SU-DHL-6 (cell line): Measurements from ENCODE around the gene CAPZA2.

ENCODE experiments used
- H2AFZ ChIP-seq: fragments of 200-600 bp; sonication (generic); 2 replicates; pipeline ENCODE4 v1.6.1; 2014; ENCODE audit warnings: low read depth, mild to moderate bottlenecking, moderate library complexity, mixed read lengths, antibody characterized with exemption, low read length; ENCODE audit not compliant: severe bottlenecking
- H3F3A ChIP-seq: fragments of 200-600 bp; shearing (Covaris generic); 2 replicates; pipeline ENCODE4 v1.6.0; 2016; ENCODE audit warnings: antibody characterized with exemption, mild to moderate bottlenecking; ENCODE audit not compliant: insufficient read depth
- H3K27ac ChIP-seq: fragments of 200-600 bp; sonication (generic); 2 replicates; pipeline ENCODE4 v1.5.1; 2016; ENCODE audit warnings: low read depth, mild to moderate bottlenecking, low read length, moderate library complexity, mixed read lengths
- H3K27me3 ChIP-seq: fragments of 200-600 bp; sonication (generic), shearing (Covaris generic); 2 replicates; pipeline ENCODE4 v1.6.0; 2014; ENCODE audit warnings: mild to moderate bottlenecking, low read length
- H3K36me3 ChIP-seq: fragments of 200-600 bp; sonication (generic); 2 replicates; pipeline ENCODE4 v1.6.1; 2014; ENCODE audit warnings: mild to moderate bottlenecking, low read length, mixed read lengths
- H3K4me2 ChIP-seq: fragments of 300-600, 200-600 bp; shearing (Covaris generic), sonication (generic); 2 replicates; pipeline ENCODE4 v1.6.0; 2014; ENCODE audit warnings: low read length, low read depth, mild to moderate bottlenecking; ENCODE audit not compliant: poor library complexity, severe bottlenecking
- H3K4me3 ChIP-seq: fragments of 200-600 bp; sonication (generic); 2 replicates; pipeline ENCODE4 v1.5.1; 2014; ENCODE audit warnings: antibody characterized with exemption, low read length, mild to moderate bottlenecking, mixed read lengths; ENCODE audit not compliant: insufficient read depth, poor library complexity, severe bottlenecking
- H3K79me2 ChIP-seq: fragments of 200-600 bp; sonication (generic); 2 replicates; pipeline ENCODE4 v1.6.1; 2014; ENCODE audit warnings: mild to moderate bottlenecking, low read length, moderate library complexity; ENCODE audit not compliant: insufficient read depth
- H3K9ac ChIP-seq: fragments of 200-600 bp; sonication (generic); 2 replicates; pipeline ENCODE4 v1.7.0; 2014; ENCODE audit warnings: mild to moderate bottlenecking, low read length
- H3K9me2 ChIP-seq: fragments of 200-600 bp; sonication (generic); replicated peaks from 2 replicates; pipeline ENCODE4 v1.6.1; 2014; ENCODE audit warnings: low read length; ENCODE audit not compliant: insufficient read depth
- H3K9me3 ChIP-seq: fragments of 200-600 bp; sonication (generic); 2 replicates; pipeline ENCODE4 v1.6.1; 2014; ENCODE audit warnings: low read length, mixed read lengths; ENCODE audit not compliant: insufficient read depth
- H4K20me1 ChIP-seq: fragments of 200-600 bp; sonication (generic); 2 replicates; pipeline ENCODE4 v1.6.1; 2014; ENCODE audit warnings: low read depth, mild to moderate bottlenecking, antibody characterized with exemption, low read length, moderate library complexity, mixed read lengths
- CTCF ChIP-seq: fragments of 200-600 bp; sonication (generic); IDR thresholded peaks from one replicate; pipeline ENCODE4 v1.5.1; 2017; ENCODE audit warnings: antibody characterized with exemption, mild to moderate bottlenecking, low read length, moderate library complexity; ENCODE audit not compliant: insufficient read depth, poor library complexity, severe bottlenecking
- EZH2phosphoT487 ChIP-seq: fragments of 200-600 bp; sonication (generic), shearing (Covaris generic); conservative IDR thresholded peaks from 2 replicates; pipeline ENCODE4 v1.6.1; 2018; ENCODE audit warnings: mild to moderate bottlenecking, antibody characterized with exemption, low read length, moderate library complexity, mixed read lengths

Gene CAPZA2

GRCh38 chr7:116938678-116939077 is 76.3 kb downstream of the CAPZA2 start:
- Histone ChIP-seq H3K27ac (no peak overlapping the region), H2AFZ (no peak overlapping the region), H3K36me3 (no peaks in the 10 kb centered on the region), H3K27me3 (no peaks in the 10 kb centered on the region), H3K79me2 (no peaks in the 10 kb centered on the region), H3K4me3 (no peak overlapping the region), H3K9me2 (no peaks in the 10 kb centered on the region), H3K4me2 (no peak overlapping the region), H3K9me3 (no peaks in the 10 kb centered on the region), H3K9ac (no peak overlapping the region), H4K20me1 (no peaks in the 10 kb centered on the region), H3F3A (no peaks in the 10 kb centered on the region)
- TF ChIP-seq CTCF (no peak), EZH2phosphoT487 (no peak)

- Histone ChIP-seq H3K9ac (no peak overlapping the region), H3K79me2 (no peaks in the 10 kb centered on the region), H3K4me3 (no peak overlapping the region), H3F3A (no peaks in the 10 kb centered on the region), H3K27me3 (no peaks in the 10 kb centered on the region), H3K36me3 (no peaks in the 10 kb centered on the region), H4K20me1 (no peaks in the 10 kb centered on the region), H3K27ac (no peak overlapping the region), H3K9me3 (no peaks in the 10 kb centered on the region), H2AFZ (no peak overlapping the region), H3K4me2 (no peak overlapping the region), H3K9me2 (no peaks in the 10 kb centered on the region)
- TF ChIP-seq CTCF (no peak), EZH2phosphoT487 (no peak)
These were observed 78.4 kb downstream of the CAPZA2 start for GRCh38 chr7:116940689-116941370.

GRCh38 chr7:116942504-116942903 is 80.1 kb downstream of the CAPZA2 start:
- no peak overlapping the region for H3K4me3 ChIP-seq
- H3F3A ChIP-seq, result no peaks in the 10 kb centered on the region
- no peaks in the 10 kb centered on the region for H3K9me3 ChIP-seq
- no peak overlapping the region for H3K9ac ChIP-seq
- H2AFZ ChIP-seq, result no peak overlapping the region
- no peaks in the 10 kb centered on the region for H3K27me3 ChIP-seq
- no peaks in the 10 kb centered on the region for H3K36me3 ChIP-seq
- H3K79me2 ChIP-seq, result no peaks in the 10 kb centered on the region
- H3K9me2 ChIP-seq, result no peaks in the 10 kb centered on the region
- no peak overlapping the region for H3K27ac ChIP-seq
- no peaks in the 10 kb centered on the region for H4K20me1 ChIP-seq
- no peak overlapping the region for H3K4me2 ChIP-seq
- TF ChIP-seq CTCF (no peak), EZH2phosphoT487 (no peak)
